Large intestine (tissue), 3 donors: ENCODE data around the gene ACSS1. TPM values are rescaled to one million over a fixed set of nuclear protein-coding genes. Genes with fewer than 3 reads are reported as not detected.

Source experiments
- DNase-seq, 2 donors: peaks; one replicate each; pipeline versions ENCODE4 v3.0.0 to v3.0.0-alpha.2; 2013
- H3K27ac ChIP-seq: one replicate; pipeline ENCODE4 v1.5.1; 2013; ENCODE audit warnings: low read length
- H3K27me3 ChIP-seq: 2 replicates; pipeline ENCODE4 v1.6.1; 2013; ENCODE audit warnings: low read length; ENCODE audit not compliant: control insufficient read depth, insufficient read depth
- H3K36me3 ChIP-seq: 2 replicates; pipeline ENCODE4 v1.6.1; 2013; ENCODE audit warnings: low read length; ENCODE audit not compliant: control insufficient read depth, insufficient read depth
- H3K4me1 ChIP-seq: one replicate; pipeline ENCODE4 v1.6.1; 2013; ENCODE audit warnings: low read length; ENCODE audit not compliant: control insufficient read depth, insufficient read depth
- H3K4me3 ChIP-seq: one replicate; pipeline ENCODE4 v1.5.1; 2013; ENCODE audit warnings: low read length
- H3K9me3 ChIP-seq: one replicate; pipeline ENCODE4 v1.6.1; 2013; ENCODE audit warnings: mild to moderate bottlenecking, low read depth, low read length, moderate library complexity; ENCODE audit not compliant: control insufficient read depth
- WGBS: methylation state at CpG from one replicate; pipeline ENCODE4 v1.1.5; 2013; ENCODE audit warnings: low lambda C conversion rate; ENCODE audit not compliant: insufficient coverage; 5-methylcytosine and 5-hydroxymethylcytosine counted together
- polyA plus RNA-seq: library from polyadenylated mRNA; unstranded; fragments of 120-200 nt; gene quantifications from one replicate; pipeline ENCODE4 v1.2.1, GENCODE V29; 2013

Gene ACSS1
- polyA plus RNA-seq, 1 donor, result 102 TPM

DNA sequence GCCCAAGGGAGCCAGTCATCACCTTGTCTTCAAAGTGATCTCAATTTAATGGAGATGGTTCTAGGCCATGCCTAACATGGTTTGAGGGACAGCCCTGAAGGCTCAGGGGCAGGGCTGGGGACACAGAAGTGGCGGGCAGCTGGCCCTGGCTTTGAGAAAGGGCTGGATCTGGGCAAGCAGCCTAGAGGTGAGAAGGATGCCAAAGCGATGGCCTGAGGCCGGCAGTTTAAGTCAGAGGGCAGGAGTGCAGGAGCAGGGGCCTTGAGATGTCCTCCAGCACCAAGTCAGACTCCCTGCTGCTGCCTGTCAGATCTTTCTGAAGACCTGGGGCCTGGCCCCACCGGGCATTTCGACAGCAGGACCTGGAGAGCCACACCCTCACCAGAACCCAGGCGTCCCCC lies 37.0 kb downstream of the ACSS1 start:
- WGBS, result no CpG with 5 or more reads among the region's 6 CpGs
- DNase-seq, result no peak

DNA sequence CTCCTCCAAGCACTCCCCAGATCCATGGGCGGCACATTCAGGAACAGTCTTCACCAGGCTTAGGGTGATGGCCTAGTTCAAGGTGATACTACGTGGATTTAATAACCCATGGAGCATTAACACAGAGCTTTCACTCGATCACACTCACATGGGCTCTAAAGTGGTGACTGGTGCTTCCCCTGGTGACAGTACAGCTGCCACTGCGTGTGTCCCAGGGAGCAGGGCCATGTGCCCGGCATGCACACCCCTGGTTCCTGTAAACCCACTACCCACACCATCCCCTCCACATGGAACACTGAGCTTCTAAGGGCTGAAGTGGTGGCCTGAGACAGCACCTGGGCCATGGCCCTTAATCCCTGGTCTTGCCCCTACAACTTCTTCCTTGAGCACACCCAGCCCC lies 37.6 kb downstream of the ACSS1 start:
- DNase-seq, result no peak
- no CpG with 5 or more reads among the region's 5 CpGs for WGBS

More for the DNA sequence above, 37.0 kb downstream of the ACSS1 start:
- peaks cover 87% of the 10 kb centered on the region for H3K36me3 ChIP-seq
- H3K4me3 ChIP-seq, result no peak overlapping the region
- H3K27me3 ChIP-seq, result no peaks in the 10 kb centered on the region
- H3K4me1 ChIP-seq, result peaks cover 41% of the 10 kb centered on the region
- no peaks in the 10 kb centered on the region for H3K9me3 ChIP-seq
- no peak overlapping the region for H3K27ac ChIP-seq

DNA sequence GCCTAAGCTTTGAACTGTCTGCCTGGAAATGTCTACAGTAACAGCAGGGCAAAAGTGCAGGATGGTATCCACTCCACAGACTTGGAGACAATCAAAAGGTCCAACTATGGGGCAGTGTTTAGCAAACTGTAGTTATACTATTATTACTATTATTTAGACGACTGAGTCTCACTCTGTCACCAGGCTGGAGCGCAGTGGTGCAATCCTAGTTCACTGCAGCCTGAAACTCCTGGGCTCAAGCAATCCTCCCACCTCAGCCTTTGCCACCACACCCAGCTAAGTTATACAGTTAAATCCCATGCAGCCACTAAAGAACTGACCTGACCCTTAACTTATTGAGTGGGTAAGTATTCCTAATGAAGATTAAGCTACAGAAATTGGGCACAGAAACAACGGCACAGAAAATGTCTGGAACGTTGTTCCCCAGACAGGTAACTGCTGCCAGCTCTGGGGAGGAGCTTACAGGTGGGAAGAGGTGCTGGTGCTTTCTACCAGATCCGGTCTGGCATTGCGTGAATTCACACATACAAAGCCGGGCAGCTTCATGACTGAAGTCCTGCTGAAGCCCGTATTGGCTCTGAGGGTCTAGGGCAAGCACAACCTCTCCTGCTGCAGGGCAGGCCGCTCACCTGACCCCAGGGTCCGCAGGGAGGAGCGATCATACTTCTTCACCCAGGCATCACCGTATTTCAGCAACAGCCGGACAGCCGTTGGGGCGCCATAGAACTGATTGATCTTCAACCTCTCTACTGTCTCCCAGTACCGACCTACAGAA lies 38.4 kb downstream of the ACSS1 start:
- Histone ChIP-seq H3K4me3 (no peak overlapping the region), H3K36me3 (peaks cover 81% of the 10 kb centered on the region), H3K27me3 (no peaks in the 10 kb centered on the region), H3K4me1 (peaks cover 40% of the 10 kb centered on the region), H3K9me3 (no peaks in the 10 kb centered on the region), H3K27ac (no peak overlapping the region)
- WGBS, result no CpG with 5 or more reads among the region's 16 CpGs
- DNase-seq, result no peak

More for the DNA sequence above, 37.6 kb downstream of the ACSS1 start:
- no peaks in the 10 kb centered on the region for H3K27me3 ChIP-seq
- H3K36me3 ChIP-seq, result peaks cover 83% of the 10 kb centered on the region
- H3K4me3 ChIP-seq, result no peak overlapping the region
- no peaks in the 10 kb centered on the region for H3K9me3 ChIP-seq
- H3K27ac ChIP-seq, result no peak overlapping the region
- H3K4me1 ChIP-seq, result peaks cover 41% of the 10 kb centered on the region

DNA sequence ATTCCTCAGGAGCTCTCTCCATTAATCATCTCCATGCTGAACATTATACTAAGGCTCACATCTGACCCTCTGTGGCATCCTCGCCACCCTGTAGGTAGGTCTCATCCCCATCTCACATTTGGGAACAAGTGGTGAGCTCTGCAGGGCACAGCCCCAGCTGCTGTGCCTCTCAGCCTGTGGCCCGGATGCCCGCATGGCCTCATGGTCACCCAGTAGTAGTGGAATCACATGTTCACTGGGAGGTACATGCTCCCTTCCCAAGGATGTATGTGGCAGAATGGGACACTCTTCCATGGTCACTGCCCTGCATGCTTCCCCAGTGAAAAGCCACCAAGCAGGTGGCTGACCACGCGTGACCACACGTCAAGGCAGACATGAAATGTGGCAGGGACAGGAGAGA lies 39.1 kb downstream of the ACSS1 start:
- H3K4me1 ChIP-seq, result peaks cover 32% of the 10 kb centered on the region
- H3K9me3 ChIP-seq, result no peaks in the 10 kb centered on the region
- H3K36me3 ChIP-seq, result peaks cover 81% of the 10 kb centered on the region
- no CpG with 5 or more reads among the region's 6 CpGs for whole genome bisulfite sequencing
- H3K27ac ChIP-seq, result no peak overlapping the region
- DNase-seq, result no peak
- H3K4me3 ChIP-seq, result no peak overlapping the region
- H3K27me3 ChIP-seq, result no peaks in the 10 kb centered on the region

DNA sequence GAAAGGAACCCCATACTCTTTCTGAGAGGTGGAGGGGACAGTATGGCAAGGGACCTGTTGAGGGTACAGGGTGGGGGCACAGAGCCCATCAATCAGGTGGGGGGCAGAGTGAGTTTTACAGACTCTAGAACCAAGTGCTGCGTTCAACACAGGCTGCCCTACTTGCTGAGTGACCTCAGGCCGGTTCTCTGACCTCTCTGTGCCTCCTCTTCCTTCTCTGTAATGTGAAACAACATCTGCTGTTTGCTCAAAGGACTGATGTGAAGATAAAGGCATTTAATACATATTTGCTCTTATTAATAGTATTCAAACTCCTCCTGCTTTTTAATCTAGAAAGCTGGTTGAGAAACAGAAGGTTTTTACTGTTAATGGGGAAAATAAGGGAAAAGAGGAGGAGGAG lies 39.5 kb downstream of the ACSS1 start:
- H3K4me1 ChIP-seq, result peaks cover 29% of the 10 kb centered on the region
- H3K27me3 ChIP-seq, result no peaks in the 10 kb centered on the region
- no peak for DNase-seq
- H3K36me3 ChIP-seq, result peaks cover 83% of the 10 kb centered on the region
- no peak overlapping the region for H3K4me3 ChIP-seq
- H3K27ac ChIP-seq, result no peak overlapping the region
- H3K9me3 ChIP-seq, result no peaks in the 10 kb centered on the region
- WGBS, result no CpG with 5 or more reads among the region's 2 CpGs

DNA sequence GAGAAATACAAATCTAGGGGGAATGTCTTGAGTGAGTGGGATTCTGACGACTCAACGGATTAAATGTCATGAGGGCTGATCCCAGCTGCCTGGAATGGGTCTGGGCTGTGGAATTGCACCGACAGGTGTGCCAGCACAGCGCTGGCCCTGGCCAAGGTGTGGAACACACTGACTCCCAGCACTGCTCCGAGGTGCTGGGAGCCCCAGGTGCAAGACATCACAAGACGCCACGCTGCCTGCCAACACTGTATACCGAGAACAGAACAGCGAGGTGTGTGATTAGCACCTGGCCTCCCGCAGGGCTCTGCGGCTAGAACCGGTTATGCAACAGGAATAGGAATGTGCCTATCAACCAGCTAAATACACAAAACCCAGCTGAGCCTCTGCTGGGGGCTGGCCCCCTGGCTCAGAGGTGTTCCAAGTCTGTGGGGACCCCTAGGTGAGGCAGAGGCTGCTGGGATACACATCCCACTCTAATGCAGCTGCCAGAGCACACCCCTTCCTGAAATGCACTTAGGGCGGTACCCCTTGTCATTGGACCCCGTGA lies 40.6 kb downstream of the ACSS1 start:
- Histone ChIP-seq H3K27ac (peak overlapping the region; percentile 63), H3K27me3 (no peaks in the 10 kb centered on the region), H3K4me3 (no peak overlapping the region), H3K36me3 (peaks cover 84% of the 10 kb centered on the region), H3K4me1 (peaks cover 19% of the 10 kb centered on the region), H3K9me3 (no peaks in the 10 kb centered on the region)
- no CpG with 5 or more reads among the region's 14 CpGs for WGBS
- DNase-seq, result peak; percentile 80 to 91

DNA sequence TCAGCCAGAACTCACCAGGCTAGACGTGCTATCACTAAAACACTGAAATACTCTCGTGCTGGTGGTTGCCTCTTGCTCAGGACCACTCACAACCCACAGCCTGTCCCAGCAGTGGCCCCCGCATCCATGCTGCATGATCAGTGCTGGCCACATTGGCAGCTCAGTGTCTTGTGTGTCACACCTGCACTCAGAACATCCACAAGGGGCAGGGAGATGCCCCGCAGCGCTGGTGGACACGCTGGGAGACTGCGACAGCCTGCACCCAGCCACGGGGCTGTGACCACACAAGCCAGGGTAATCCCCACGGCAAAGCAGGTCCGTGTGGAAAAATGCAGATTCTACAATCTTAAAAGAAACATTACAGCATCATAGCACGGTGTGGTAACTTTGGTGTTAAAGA lies 41.5 kb downstream of the ACSS1 start:
- no peak for DNase-seq
- WGBS, result no CpG with 5 or more reads among the region's 11 CpGs
- Histone ChIP-seq H3K27ac (no peak overlapping the region), H3K27me3 (no peaks in the 10 kb centered on the region), H3K4me1 (peaks cover 18% of the 10 kb centered on the region), H3K4me3 (no peak overlapping the region), H3K36me3 (peaks cover 86% of the 10 kb centered on the region), H3K9me3 (no peaks in the 10 kb centered on the region)

DNA sequence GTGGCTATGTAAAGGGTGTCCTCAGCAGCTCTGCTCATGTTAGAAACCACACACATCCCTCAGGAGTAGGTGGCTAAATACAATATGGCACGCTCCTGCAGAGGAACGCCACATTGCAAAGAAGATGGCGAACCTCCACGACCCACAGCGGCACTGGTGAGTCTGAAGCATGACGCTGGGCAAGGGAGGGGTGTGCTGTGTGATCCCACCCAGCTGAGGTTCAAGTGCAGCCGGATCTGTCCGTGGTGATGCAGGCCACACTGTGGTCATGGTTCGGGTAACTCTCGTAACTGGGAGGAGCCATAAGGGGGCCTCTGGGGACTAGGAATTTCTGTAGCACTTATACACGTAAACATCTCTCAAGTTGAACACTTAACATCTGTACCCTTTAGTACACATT lies 42.0 kb downstream of the ACSS1 start:
- DNase-seq, result no peak
- WGBS, result no CpG with 5 or more reads among the region's 11 CpGs
- Histone ChIP-seq H3K36me3 (peaks cover 86% of the 10 kb centered on the region), H3K27me3 (no peaks in the 10 kb centered on the region), H3K4me3 (no peak overlapping the region), H3K9me3 (no peaks in the 10 kb centered on the region), H3K4me1 (peaks cover 18% of the 10 kb centered on the region), H3K27ac (no peak overlapping the region)

DNA sequence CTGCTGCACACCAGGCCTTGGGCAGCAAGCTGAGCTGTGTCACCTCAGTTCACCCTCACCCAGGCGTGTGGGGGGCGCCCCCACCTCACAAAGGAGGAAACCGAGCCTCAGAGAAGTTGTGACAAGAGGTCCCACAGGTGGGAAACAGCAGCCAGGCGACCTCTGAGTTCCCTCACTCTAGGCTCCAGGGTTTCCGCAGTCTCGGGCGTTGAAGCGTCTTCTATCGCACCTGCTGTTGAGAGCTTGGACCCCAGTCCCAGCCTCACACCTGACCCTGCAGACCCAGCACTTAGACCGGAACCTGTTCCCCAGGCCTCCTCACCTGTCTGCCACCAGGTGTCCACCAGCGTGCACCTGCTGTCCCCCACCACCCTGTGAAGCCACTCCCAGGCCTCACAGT lies 43.1 kb downstream of the ACSS1 start:
- no peaks in the 10 kb centered on the region for H3K9me3 ChIP-seq
- peaks cover 86% of the 10 kb centered on the region for H3K36me3 ChIP-seq
- no peak overlapping the region for H3K4me3 ChIP-seq
- H3K27me3 ChIP-seq, result no peaks in the 10 kb centered on the region
- H3K4me1 ChIP-seq, result peaks cover 18% of the 10 kb centered on the region
- WGBS, result no CpG with 5 or more reads among the region's 11 CpGs
- DNase-seq, result no peak
- H3K27ac ChIP-seq, result no peak overlapping the region

DNA sequence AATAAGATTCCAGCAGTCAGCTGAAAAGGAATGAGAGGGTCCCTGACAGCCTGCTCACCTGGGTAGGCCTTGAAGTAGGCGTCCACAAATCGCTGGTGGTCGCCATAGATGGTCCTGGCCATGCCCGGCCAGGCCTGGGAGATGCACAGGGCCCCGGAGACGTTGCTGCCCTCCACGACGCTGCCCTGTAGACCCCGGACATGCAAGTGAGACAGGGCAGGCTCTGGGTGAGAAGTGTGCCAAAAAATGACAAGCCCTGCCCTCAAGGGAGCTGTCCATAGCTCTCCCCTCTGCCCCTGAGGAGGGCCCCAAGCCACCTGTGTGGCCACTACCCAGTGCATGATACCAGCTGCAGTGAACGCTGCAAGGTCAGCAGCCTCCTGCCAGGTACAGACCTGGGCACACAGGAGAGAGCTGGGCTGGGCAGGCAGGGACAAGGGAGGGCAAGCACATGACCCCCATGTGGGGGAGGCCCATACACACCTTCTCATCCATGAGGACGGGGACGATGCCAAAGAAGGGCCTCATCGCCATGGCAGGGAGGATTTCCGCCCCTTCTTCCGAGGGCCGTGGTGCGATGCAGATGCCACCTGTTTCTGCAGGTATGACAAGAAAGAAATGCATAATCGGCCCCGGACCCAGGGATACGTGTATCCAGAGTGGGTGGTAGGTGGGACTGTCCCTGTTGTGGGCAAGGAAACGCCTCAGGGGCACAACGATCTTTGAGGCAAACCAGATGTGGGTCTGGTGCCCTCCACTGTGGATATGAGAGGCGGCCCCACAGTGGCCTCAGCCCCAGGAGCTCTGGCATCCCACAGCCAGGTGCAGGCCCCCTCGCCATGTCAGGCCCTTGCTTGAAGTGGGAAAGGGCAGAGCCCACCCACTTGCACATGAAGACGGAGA lies 44.2 kb downstream of the ACSS1 start:
- H3K27ac ChIP-seq, result no peak overlapping the region
- peaks cover 86% of the 10 kb centered on the region for H3K36me3 ChIP-seq
- H3K27me3 ChIP-seq, result no peaks in the 10 kb centered on the region
- no CpG with 5 or more reads among the region's 25 CpGs for WGBS
- peaks cover 18% of the 10 kb centered on the region for H3K4me1 ChIP-seq
- H3K4me3 ChIP-seq, result no peak overlapping the region
- DNase-seq, result no peak
- H3K9me3 ChIP-seq, result no peaks in the 10 kb centered on the region
